AG04450 (cell line): ENCODE measurements around the gene MICAL2. TPM values are rescaled to one million over a fixed set of nuclear protein-coding genes. Genes with fewer than 3 reads are reported as not detected.

ENCODE experiments used
- CTCF ChIA-PET: fragments of 300-600, 350-600 bp; formaldehyde crosslinking; extraction: SDS; loops from one replicate; lab custom pipeline; 2022; ENCODE audit warnings: antibody characterized with exemption, inconsistent platforms; lab: Charles Lee
- POLR2A ChIA-PET: fragments of 350-600 bp; formaldehyde crosslinking; extraction: SDS; loops from one replicate; lab custom pipeline; 2021; ENCODE audit warnings: antibody characterized with exemption, inconsistent platforms; lab: Yijun Ruan, JAX
- DNase-seq: peaks from one replicate; pipeline ENCODE4 v3.0.0-alpha.2; 2011; ENCODE audit warnings: low read depth, low spot score
- H3K27ac ChIP-seq: one replicate; pipeline ENCODE4 v1.5.1; 2012; ENCODE audit warnings: low read depth, low read length, control low read depth
- H3K27me3 ChIP-seq: one replicate; pipeline ENCODE4 v1.6.0; 2012; ENCODE audit warnings: low read length; ENCODE audit not compliant: control insufficient read depth, insufficient read depth
- H3K4me3 ChIP-seq: 2 replicates; pipeline ENCODE4 v1.5.1; 2011; ENCODE audit warnings: mild to moderate bottlenecking, low read depth, low read length, control low read depth
- H3K9me3 ChIP-seq: 2 replicates; pipeline ENCODE4 v1.5.1; 2012; ENCODE audit warnings: low read length; ENCODE audit not compliant: control insufficient read depth, insufficient read depth
- polyA plus RNA-seq: library from polyadenylated mRNA; depleted of rRNA; stranded (reverse); fragments of >200 nt; gene quantifications from 2 replicates; pipeline ENCODE4 v1.2.3, GENCODE V29; 2011
- TF ChIP-seq, protein P1 (sequence below): IDR thresholded peaks from 2 replicates; pipeline ENCODE4 v1.5.1; 2011; ENCODE audit warnings: low read depth, low read length, control low read depth, inconsistent platforms

The MICAL2 gene
- polyA plus RNA-seq, 1 experiment: 171 TPM

DNA sequence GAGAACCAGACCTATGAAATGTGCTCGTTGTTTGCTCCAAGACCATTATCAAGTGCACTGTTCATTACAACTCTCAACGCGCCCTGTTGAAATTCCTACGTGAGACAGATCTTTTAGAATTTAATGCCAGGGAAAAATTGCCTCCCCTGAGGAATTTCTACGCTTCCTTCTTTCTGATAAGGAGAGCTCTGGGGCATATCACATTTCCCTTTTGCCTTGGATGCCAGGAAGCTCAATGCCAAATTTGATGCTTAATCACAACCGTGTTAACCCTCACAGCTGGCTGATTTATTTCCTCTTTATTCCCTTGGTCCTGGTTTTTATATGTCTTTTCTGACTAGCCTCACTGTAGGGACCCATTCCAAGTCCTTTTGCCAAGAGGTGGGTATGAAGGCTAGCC, 109.4 kb downstream of the MICAL2 start:
- ChIA-PET POLR2A (interaction anchor here (0.6 kb wide), 2 partner anchors 32 to 295 kb away, joined by 7 to 10 read pairs; no protein-coding TSS in a partner anchor), CTCF (interaction anchor here (0.6 to 0.7 kb wide), 4 partner anchors 11 to 381 kb away, joined by 3 to 6 read pairs (median 4); no protein-coding TSS in a partner anchor)
- TF ChIP-seq, protein P1, sequence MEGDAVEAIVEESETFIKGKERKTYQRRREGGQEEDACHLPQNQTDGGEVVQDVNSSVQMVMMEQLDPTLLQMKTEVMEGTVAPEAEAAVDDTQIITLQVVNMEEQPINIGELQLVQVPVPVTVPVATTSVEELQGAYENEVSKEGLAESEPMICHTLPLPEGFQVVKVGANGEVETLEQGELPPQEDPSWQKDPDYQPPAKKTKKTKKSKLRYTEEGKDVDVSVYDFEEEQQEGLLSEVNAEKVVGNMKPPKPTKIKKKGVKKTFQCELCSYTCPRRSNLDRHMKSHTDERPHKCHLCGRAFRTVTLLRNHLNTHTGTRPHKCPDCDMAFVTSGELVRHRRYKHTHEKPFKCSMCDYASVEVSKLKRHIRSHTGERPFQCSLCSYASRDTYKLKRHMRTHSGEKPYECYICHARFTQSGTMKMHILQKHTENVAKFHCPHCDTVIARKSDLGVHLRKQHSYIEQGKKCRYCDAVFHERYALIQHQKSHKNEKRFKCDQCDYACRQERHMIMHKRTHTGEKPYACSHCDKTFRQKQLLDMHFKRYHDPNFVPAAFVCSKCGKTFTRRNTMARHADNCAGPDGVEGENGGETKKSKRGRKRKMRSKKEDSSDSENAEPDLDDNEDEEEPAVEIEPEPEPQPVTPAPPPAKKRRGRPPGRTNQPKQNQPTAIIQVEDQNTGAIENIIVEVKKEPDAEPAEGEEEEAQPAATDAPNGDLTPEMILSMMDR: no peak
- no peak for DNase-seq
- Histone ChIP-seq H3K27ac (no peak overlapping the region), H3K9me3 (no peaks in the 10 kb centered on the region; the same call in 1 of the 2 replicates), H3K27me3 (no peaks in the 10 kb centered on the region), H3K4me3 (no peak overlapping the region)

DNA sequence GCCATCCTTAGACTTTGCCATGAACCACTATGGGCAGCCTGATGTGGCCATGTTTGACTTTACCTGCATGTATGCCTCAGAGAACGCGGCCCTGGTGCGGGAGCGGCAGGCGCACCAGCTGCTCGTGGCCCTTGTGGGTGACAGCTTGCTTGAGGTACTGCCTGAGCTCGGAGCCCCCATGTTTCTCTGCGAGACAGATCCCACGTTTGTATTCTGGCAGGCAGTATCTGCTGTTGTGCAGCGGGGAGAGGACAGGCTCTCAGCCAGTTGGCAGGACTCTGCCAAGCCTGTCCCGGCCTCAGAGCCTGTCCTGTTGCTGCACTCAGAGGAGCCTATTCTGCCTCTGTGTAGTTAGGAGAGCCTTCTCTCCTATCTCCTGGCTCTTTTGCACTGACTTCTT, 109.9 kb downstream of the MICAL2 start:
- TF ChIP-seq, protein P1: no peak
- no peak for DNase-seq
- Histone ChIP-seq H3K27me3 (no peaks in the 10 kb centered on the region), H3K4me3 (no peak overlapping the region), H3K9me3 (no peaks in the 10 kb centered on the region; the same call in 1 of the 2 replicates), H3K27ac (no peak overlapping the region)
- ChIA-PET POLR2A (interaction anchor here (0.6 kb wide), 1 partner anchor 296 kb away, joined by 7 read pairs; no protein-coding TSS in a partner anchor), CTCF (interaction anchor here (1.6 kb wide), 1 partner anchor 173 kb away, joined by 6 read pairs; no protein-coding TSS in a partner anchor)

DNA sequence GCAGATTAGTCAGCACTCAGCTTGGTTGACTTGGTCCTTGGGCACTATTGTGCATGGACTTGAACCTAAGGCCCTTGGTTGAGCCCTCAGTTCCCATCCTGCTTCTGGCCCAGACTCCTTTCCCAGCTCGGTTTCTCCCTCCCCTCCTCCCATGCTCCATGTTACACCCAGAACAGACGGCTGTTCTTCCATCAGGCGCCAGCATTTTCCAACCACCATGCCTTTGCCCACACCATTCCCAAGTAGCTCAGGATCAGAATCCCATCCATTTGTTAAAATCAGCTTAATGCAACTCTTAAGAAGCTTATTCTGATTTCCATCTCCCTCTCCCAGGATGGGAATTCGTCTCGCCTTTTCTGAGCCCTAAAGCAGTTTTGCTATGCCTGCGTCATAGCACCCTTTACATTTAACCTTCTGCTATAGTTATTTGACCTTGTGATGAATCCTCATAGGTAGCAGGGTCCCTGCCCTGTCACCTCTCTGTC, 110.7 kb downstream of the MICAL2 start:
- CTCF ChIA-PET: interaction anchor here (1.6 kb wide), 1 partner anchor 173 kb away, joined by 6 read pairs; no protein-coding TSS in a partner anchor
- Histone ChIP-seq H3K9me3 (no peaks in the 10 kb centered on the region; the same call in 1 of the 2 replicates), H3K4me3 (no peak overlapping the region), H3K27me3 (no peaks in the 10 kb centered on the region), H3K27ac (no peak overlapping the region)
- TF ChIP-seq, protein P1: no peak
- DNase-seq: no peak
- POLR2A ChIA-PET: interaction anchor here (1.2 kb wide), 1 partner anchor 39 kb away, joined by 3 read pairs; no protein-coding TSS in a partner anchor

DNA sequence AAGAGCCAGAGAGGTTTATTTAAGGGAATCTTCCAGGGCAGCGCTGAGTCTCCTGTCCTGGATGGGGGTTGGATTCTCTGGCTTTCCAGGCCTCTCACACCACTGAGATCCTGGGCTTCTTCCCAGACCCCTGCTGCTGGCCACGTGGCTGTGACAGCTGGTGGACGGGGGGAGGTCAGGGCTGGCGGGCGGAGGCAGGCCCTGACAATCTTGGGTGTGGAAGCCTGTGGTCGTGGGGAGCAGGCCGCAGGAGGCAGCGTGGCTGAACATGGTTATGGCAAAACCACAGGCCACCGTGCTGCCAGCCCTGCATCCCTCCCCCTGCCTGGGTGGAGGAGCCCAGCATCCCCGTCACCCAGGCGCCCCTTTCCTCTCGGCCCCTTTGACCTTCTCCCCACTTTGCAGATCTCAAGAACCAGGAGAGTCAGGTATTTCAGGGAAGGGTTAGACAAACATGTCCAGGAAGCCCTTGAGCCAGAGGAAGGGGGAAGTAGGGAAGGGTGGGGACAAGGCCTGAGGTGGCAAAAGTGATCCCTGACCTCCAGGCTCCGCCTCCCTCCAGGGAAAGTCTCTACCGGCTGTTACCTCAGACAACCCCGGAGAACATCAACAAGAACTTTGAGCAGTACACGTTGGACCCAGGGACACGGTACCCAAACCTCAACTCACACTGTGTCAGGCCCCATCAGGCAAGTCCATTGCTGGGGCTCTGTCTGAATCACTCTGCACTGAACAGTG, 111.8 kb downstream of the MICAL2 start:
- no peak for DNase-seq
- Histone ChIP-seq H3K27me3 (no peaks in the 10 kb centered on the region), H3K9me3 (no peaks in the 10 kb centered on the region; the same call in 1 of the 2 replicates), H3K4me3 (no peak overlapping the region), H3K27ac (peak overlapping the region; percentile 52)
- TF ChIP-seq, protein P1: no peak
- ChIA-PET POLR2A (interaction anchor here (1.2 kb wide), 1 partner anchor 40 kb away, joined by 3 read pairs; no protein-coding TSS in a partner anchor), CTCF (interaction anchor here (1.6 to 3.5 kb wide), 2 partner anchors 14 to 174 kb away, joined by 6 to 24 read pairs; no protein-coding TSS in a partner anchor)
